GM23338 (cell line): Measurements from ENCODE around the gene VEPH1. TPM values are rescaled to one million over a fixed set of nuclear protein-coding genes. Genes with fewer than 3 reads are reported as not detected.

Experiments used
- ATAC-seq: fragments of 200-7000 bp; cut with Tn5 transposase; 3 replicates; pipeline ENCODE4 v1.9.1; 2020
- DNase-seq: peaks from one replicate; pipeline ENCODE4 v3.0.0-alpha.2; 2015; ENCODE audit warnings: low spot score
- H2AFZ ChIP-seq: fragments of 200-600 bp; sonication (generic); 2 replicates; pipeline ENCODE4 v1.8.0; 2016; ENCODE audit warnings: antibody characterized with exemption, mild to moderate bottlenecking, moderate library complexity
- H3F3A ChIP-seq: fragments of 200-600 bp; sonication (generic); replicated peaks from 2 replicates; pipeline ENCODE4 v1.8.0; 2017; ENCODE audit warnings: antibody characterized with exemption, mixed run types, low read depth
- H3K27ac ChIP-seq: fragments of 200-600 bp; sonication (generic); 2 replicates; pipeline ENCODE4 v1.6.1; 2016; ENCODE audit warnings: low read depth
- H3K27me3 ChIP-seq: fragments of 200-600 bp; sonication (generic); 2 replicates; pipeline ENCODE4 v1.8.0; 2016; ENCODE audit warnings: mild to moderate bottlenecking, mixed run types, moderate library complexity; ENCODE audit not compliant: insufficient read depth
- H3K36me3 ChIP-seq: fragments of 200-600 bp; sonication (generic); 2 replicates; pipeline ENCODE4 v1.8.0; 2016; ENCODE audit warnings: mild to moderate bottlenecking; ENCODE audit not compliant: insufficient read depth
- H3K4me1 ChIP-seq: fragments of 200-600 bp; sonication (generic); 2 replicates; pipeline ENCODE4 v1.8.0; 2016; ENCODE audit warnings: mild to moderate bottlenecking, moderate library complexity; ENCODE audit not compliant: insufficient read depth
- H3K4me2 ChIP-seq: fragments of 200-600 bp; sonication (generic); 2 replicates; pipeline ENCODE4 v1.7.1; 2017; ENCODE audit warnings: mixed run types
- H3K4me3 ChIP-seq: fragments of 200-600 bp; sonication (generic); 2 replicates; pipeline ENCODE4 v1.6.1; 2016; ENCODE audit warnings: mixed run types
- H3K79me2 ChIP-seq: fragments of 200-600 bp; sonication (generic); replicated peaks from 2 replicates; pipeline ENCODE4 v1.8.0; 2017; ENCODE audit warnings: mild to moderate bottlenecking; ENCODE audit not compliant: insufficient read depth
- H3K9me2 ChIP-seq: fragments of 200-600 bp; sonication (generic); 2 replicates; pipeline ENCODE4 v1.8.0; 2017; ENCODE audit not compliant: insufficient read depth
- H4K20me1 ChIP-seq: fragments of 200-600 bp; sonication (generic); replicated peaks from 2 replicates; pipeline ENCODE4 v1.8.0; 2017; ENCODE audit warnings: mild to moderate bottlenecking; ENCODE audit not compliant: insufficient read depth
- H3K27ac Mint-ChIP-seq: 2 replicates; pipeline ENCODE4 v1.8.0; 2020; ENCODE audit warnings: inconsistent platforms, mild to moderate bottlenecking, moderate library complexity, mixed read lengths
- H3K27me3 Mint-ChIP-seq: 3 replicates; pipeline ENCODE4 v1.8.0; 2022; ENCODE audit warnings: low read depth, mild to moderate bottlenecking, moderate library complexity, mixed read lengths, inconsistent platforms; ENCODE audit not compliant: insufficient read depth, poor library complexity
- H3K36me3 Mint-ChIP-seq: 3 replicates; pipeline ENCODE4 v1.8.0; 2021; ENCODE audit warnings: low read depth, mild to moderate bottlenecking, inconsistent platforms, moderate library complexity, mixed read lengths
- H3K4me1 Mint-ChIP-seq: 3 replicates; pipeline ENCODE4 v1.8.0; 2020; ENCODE audit warnings: mild to moderate bottlenecking, inconsistent platforms, mixed read lengths
- H3K4me3 Mint-ChIP-seq: 3 replicates; pipeline ENCODE4 v1.8.0; 2021; ENCODE audit warnings: moderate library complexity, mild to moderate bottlenecking, inconsistent platforms, mixed read lengths
- H3K9me3 Mint-ChIP-seq: 3 replicates; pipeline ENCODE4 v1.8.0; 2020; ENCODE audit warnings: moderate library complexity, mild to moderate bottlenecking, inconsistent platforms, mixed read lengths
- CREB1 ChIP-seq: fragments of 250-450 bp; sonication (Bioruptor Pico); IDR thresholded peaks from 2 replicates; pipeline ENCODE4 v1.5.0; 2020; ENCODE audit warnings: low read depth, mild to moderate bottlenecking, moderate library complexity
- EZH2 ChIP-seq: fragments of 200-600 bp; sonication (generic); IDR thresholded peaks from one replicate; pipeline ENCODE4 v1.8.0; 2017; ENCODE audit warnings: antibody characterized with exemption, mild to moderate bottlenecking, low read depth; ENCODE audit not compliant: unreplicated experiment
- EZH2phosphoT487 ChIP-seq: fragments of 200-600 bp; sonication (generic); IDR thresholded peaks from one replicate; pipeline ENCODE4 v1.8.1; 2018; ENCODE audit warnings: antibody characterized with exemption; ENCODE audit not compliant: unreplicated experiment
- JUNB ChIP-seq: IDR thresholded peaks from one replicate; pipeline ENCODE4 v1.6.1; 2016; ENCODE audit warnings: antibody characterized with exemption; ENCODE audit not compliant: unreplicated experiment
- NANOG ChIP-seq: IDR thresholded peaks from 2 replicates; pipeline ENCODE4 v1.6.1; 2016; ENCODE audit warnings: antibody characterized with exemption, borderline replicate concordance
- POLR2AphosphoS5 ChIP-seq: IDR thresholded peaks from 2 replicates; pipeline ENCODE4 v1.6.1; 2016; ENCODE audit warnings: antibody characterized with exemption, low read depth
- STAT1 ChIP-seq: IDR thresholded peaks from one replicate; pipeline ENCODE4 v1.6.1; 2016; ENCODE audit warnings: antibody characterized with exemption; ENCODE audit not compliant: unreplicated experiment
- ZNF114 ChIP-seq: fragments of 250-450 bp; sonication (Bioruptor Pico); IDR thresholded peaks from 2 replicates; pipeline ENCODE4 v1.5.0; 2020; ENCODE audit warnings: mild to moderate bottlenecking, moderate library complexity
- ZNF331 ChIP-seq: fragments of 250-450 bp; sonication (Bioruptor Pico); IDR thresholded peaks from 2 replicates; pipeline ENCODE4 v1.5.0; 2020; ENCODE audit warnings: low read depth, mild to moderate bottlenecking, moderate library complexity
- polyA plus RNA-seq: library from polyadenylated mRNA; unstranded; fragments of >200 nt; fragmentation: Nextera tagmentation; extraction: Ambion mirVana; gene quantifications from 2 replicates; pipeline ENCODE4 v1.2.1, GENCODE V29; 2016
- total RNA-seq: library from RNA; depleted of rRNA; stranded (reverse); fragments of >200 nt; shearing (Covaris generic); gene quantifications from 2 replicates; pipeline ENCODE4 v1.2.3, GENCODE V29; 2014
- TF ChIP-seq, protein P1 (sequence below): IDR thresholded peaks from 2 replicates; pipeline ENCODE4 v1.6.1; 2016; ENCODE audit warnings: antibody characterized with exemption
- TF ChIP-seq, protein P2 (sequence below): fragments of 250-450 bp; sonication (Bioruptor Pico); IDR thresholded peaks from 2 replicates; pipeline ENCODE4 v1.5.0; 2020; ENCODE audit warnings: mild to moderate bottlenecking, moderate library complexity
- TF ChIP-seq, protein P3 (sequence below), 2 experiments: fragments of 200-600 bp in 1 of 2; sonication (generic) in 1 of 2; conservative IDR thresholded peaks; 2 replicates each; pipeline versions ENCODE4 v1.5.1 to v1.6.1; 2016 to 2017; ENCODE audit warnings: antibody characterized with exemption in 2 of 2, low read depth in 2 of 2, mild to moderate bottlenecking in 2 of 2, moderate library complexity in 1 of 2
- TF ChIP-seq, protein P4 (sequence below): IDR thresholded peaks from one replicate; pipeline ENCODE4 v1.6.1; 2018; ENCODE audit warnings: antibody characterized with exemption; ENCODE audit not compliant: unreplicated experiment

The VEPH1 gene
- total and polyA plus RNA-seq, 2 experiments from 2014 or later: 15.4 to 33.8 TPM

DNA sequence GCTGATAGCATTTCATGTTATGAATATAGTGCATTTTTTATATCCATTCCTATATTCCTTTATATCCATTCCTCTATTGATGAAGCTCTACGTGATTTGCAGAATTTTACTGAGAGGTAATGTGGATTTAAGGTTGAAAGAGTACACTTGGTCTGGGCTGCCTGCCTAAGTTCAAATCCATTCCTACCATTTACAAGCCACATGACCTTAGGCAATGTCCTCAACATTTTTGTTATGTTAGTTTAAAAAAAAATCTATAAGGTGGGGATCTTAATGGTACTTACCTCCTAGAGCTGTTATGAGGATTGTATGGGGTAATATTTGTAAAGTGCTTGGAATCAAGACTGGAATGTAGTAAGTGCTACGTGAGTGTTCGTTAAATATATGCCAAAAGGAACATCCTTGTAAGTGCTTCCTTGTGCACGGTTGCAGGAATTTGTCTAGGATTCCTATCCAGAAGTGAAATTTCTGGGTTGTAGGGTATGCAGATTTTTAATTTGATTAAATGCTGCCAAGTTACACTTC lies 11.2 kb upstream of the VEPH1 start:
- no peaks in the 10 kb centered on the region for H4K20me1 ChIP-seq
- no peaks in the 10 kb centered on the region for H3K79me2 ChIP-seq
- 0 out of 2 replicates have a peak, but pooled peaks cover 6% of the 10 kb centered on the region for H3K36me3 ChIP-seq
- H3K9me2 ChIP-seq: no peaks in the 10 kb centered on the region
- peaks cover 3% of the 10 kb centered on the region; the same call in 1 of the 3 replicates for H3K36me3 Mint-ChIP-seq
- DNase-seq (no peak), ATAC-seq (no peak)
- H3K27ac Mint-ChIP-seq: no peak overlapping the region
- H3K27me3 ChIP-seq: no peaks in the 10 kb centered on the region
- no peaks in the 10 kb centered on the region for H3F3A ChIP-seq
- H3K4me2 ChIP-seq: no peak overlapping the region
- peaks cover 3% of the 10 kb centered on the region for H3K27me3 Mint-ChIP-seq
- H3K4me1 Mint-ChIP-seq: no peaks in the 10 kb centered on the region
- no peak overlapping the region for H2AFZ ChIP-seq
- no peak overlapping the region for H3K4me3 ChIP-seq
- H3K4me1 ChIP-seq: no peaks in the 10 kb centered on the region
- H3K9me3 Mint-ChIP-seq: peaks cover 9% of the 10 kb centered on the region
- H3K27ac ChIP-seq: no peak overlapping the region
- TF ChIP-seq, protein P1, sequence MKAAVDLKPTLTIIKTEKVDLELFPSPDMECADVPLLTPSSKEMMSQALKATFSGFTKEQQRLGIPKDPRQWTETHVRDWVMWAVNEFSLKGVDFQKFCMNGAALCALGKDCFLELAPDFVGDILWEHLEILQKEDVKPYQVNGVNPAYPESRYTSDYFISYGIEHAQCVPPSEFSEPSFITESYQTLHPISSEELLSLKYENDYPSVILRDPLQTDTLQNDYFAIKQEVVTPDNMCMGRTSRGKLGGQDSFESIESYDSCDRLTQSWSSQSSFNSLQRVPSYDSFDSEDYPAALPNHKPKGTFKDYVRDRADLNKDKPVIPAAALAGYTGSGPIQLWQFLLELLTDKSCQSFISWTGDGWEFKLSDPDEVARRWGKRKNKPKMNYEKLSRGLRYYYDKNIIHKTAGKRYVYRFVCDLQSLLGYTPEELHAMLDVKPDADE: no peak
- TF ChIP-seq, protein P2, sequence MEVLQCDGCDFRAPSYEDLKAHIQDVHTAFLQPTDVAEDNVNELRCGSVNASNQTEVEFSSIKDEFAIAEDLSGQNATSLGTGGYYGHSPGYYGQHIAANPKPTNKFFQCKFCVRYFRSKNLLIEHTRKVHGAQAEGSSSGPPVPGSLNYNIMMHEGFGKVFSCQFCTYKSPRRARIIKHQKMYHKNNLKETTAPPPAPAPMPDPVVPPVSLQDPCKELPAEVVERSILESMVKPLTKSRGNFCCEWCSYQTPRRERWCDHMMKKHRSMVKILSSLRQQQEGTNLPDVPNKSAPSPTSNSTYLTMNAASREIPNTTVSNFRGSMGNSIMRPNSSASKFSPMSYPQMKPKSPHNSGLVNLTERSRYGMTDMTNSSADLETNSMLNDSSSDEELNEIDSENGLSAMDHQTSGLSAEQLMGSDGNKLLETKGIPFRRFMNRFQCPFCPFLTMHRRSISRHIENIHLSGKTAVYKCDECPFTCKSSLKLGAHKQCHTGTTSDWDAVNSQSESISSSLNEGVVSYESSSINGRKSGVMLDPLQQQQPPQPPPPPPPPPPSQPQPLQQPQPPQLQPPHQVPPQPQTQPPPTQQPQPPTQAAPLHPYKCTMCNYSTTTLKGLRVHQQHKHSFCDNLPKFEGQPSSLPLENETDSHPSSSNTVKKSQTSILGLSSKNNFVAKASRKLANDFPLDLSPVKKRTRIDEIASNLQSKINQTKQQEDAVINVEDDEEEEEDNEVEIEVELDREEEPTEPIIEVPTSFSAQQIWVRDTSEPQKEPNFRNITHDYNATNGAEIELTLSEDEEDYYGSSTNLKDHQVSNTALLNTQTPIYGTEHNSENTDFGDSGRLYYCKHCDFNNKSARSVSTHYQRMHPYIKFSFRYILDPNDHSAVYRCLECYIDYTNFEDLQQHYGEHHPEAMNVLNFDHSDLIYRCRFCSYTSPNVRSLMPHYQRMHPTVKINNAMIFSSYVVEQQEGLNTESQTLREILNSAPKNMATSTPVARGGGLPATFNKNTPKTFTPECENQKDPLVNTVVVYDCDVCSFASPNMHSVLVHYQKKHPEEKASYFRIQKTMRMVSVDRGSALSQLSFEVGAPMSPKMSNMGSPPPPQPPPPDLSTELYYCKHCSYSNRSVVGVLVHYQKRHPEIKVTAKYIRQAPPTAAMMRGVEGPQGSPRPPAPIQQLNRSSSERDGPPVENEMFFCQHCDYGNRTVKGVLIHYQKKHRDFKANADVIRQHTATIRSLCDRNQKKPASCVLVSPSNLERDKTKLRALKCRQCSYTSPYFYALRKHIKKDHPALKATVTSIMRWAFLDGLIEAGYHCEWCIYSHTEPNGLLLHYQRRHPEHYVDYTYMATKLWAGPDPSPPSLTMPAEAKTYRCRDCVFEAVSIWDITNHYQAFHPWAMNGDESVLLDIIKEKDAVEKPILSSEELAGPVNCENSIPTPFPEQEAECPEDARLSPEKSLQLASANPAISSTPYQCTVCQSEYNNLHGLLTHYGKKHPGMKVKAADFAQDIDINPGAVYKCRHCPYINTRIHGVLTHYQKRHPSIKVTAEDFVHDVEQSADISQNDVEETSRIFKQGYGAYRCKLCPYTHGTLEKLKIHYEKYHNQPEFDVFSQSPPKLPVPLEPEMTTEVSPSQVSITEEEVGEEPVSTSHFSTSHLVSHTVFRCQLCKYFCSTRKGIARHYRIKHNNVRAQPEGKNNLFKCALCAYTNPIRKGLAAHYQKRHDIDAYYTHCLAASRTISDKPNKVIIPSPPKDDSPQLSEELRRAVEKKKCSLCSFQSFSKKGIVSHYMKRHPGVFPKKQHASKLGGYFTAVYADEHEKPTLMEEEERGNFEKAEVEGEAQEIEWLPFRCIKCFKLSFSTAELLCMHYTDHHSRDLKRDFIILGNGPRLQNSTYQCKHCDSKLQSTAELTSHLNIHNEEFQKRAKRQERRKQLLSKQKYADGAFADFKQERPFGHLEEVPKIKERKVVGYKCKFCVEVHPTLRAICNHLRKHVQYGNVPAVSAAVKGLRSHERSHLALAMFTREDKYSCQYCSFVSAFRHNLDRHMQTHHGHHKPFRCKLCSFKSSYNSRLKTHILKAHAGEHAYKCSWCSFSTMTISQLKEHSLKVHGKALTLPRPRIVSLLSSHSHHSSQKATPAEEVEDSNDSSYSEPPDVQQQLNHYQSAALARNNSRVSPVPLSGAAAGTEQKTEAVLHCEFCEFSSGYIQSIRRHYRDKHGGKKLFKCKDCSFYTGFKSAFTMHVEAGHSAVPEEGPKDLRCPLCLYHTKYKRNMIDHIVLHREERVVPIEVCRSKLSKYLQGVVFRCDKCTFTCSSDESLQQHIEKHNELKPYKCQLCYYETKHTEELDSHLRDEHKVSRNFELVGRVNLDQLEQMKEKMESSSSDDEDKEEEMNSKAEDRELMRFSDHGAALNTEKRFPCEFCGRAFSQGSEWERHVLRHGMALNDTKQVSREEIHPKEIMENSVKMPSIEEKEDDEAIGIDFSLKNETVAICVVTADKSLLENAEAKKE (CRISPR knock-in tag): no peak
- TF ChIP-seq ZNF331 (CRISPR knock-in tag) (no peak), JUNB (no peak), NANOG (no peak), EZH2phosphoT487 (no peak), EZH2 (no peak), ZNF114 (CRISPR knock-in tag) (no peak), STAT1 (no peak), POLR2AphosphoS5 (no peak), CREB1 (CRISPR knock-in tag) (no peak)
- TF ChIP-seq, protein P3, sequence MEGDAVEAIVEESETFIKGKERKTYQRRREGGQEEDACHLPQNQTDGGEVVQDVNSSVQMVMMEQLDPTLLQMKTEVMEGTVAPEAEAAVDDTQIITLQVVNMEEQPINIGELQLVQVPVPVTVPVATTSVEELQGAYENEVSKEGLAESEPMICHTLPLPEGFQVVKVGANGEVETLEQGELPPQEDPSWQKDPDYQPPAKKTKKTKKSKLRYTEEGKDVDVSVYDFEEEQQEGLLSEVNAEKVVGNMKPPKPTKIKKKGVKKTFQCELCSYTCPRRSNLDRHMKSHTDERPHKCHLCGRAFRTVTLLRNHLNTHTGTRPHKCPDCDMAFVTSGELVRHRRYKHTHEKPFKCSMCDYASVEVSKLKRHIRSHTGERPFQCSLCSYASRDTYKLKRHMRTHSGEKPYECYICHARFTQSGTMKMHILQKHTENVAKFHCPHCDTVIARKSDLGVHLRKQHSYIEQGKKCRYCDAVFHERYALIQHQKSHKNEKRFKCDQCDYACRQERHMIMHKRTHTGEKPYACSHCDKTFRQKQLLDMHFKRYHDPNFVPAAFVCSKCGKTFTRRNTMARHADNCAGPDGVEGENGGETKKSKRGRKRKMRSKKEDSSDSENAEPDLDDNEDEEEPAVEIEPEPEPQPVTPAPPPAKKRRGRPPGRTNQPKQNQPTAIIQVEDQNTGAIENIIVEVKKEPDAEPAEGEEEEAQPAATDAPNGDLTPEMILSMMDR (conservative IDR thresholded peaks at IDR 0.05; ENCODE audit: low read depth in 2 of 2): no peak
- TF ChIP-seq, protein P4, sequence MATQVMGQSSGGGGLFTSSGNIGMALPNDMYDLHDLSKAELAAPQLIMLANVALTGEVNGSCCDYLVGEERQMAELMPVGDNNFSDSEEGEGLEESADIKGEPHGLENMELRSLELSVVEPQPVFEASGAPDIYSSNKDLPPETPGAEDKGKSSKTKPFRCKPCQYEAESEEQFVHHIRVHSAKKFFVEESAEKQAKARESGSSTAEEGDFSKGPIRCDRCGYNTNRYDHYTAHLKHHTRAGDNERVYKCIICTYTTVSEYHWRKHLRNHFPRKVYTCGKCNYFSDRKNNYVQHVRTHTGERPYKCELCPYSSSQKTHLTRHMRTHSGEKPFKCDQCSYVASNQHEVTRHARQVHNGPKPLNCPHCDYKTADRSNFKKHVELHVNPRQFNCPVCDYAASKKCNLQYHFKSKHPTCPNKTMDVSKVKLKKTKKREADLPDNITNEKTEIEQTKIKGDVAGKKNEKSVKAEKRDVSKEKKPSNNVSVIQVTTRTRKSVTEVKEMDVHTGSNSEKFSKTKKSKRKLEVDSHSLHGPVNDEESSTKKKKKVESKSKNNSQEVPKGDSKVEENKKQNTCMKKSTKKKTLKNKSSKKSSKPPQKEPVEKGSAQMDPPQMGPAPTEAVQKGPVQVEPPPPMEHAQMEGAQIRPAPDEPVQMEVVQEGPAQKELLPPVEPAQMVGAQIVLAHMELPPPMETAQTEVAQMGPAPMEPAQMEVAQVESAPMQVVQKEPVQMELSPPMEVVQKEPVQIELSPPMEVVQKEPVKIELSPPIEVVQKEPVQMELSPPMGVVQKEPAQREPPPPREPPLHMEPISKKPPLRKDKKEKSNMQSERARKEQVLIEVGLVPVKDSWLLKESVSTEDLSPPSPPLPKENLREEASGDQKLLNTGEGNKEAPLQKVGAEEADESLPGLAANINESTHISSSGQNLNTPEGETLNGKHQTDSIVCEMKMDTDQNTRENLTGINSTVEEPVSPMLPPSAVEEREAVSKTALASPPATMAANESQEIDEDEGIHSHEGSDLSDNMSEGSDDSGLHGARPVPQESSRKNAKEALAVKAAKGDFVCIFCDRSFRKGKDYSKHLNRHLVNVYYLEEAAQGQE: no peak
- H3K4me3 Mint-ChIP-seq: no peak overlapping the region
